Karpas-422 (cell line): ENCODE data around the gene CEP112. TPM values are rescaled to one million over a fixed set of nuclear protein-coding genes. Genes with fewer than 3 reads are reported as not detected.

ENCODE experiments used
- DNase-seq: peaks from one replicate; pipeline ENCODE4 v3.0.0-alpha.2; 2015
- H2AFZ ChIP-seq: fragments of 200-600 bp; sonication (generic); 2 replicates; pipeline ENCODE4 v1.6.1; 2014; ENCODE audit warnings: antibody characterized with exemption, low read length, mixed read lengths
- H3K27ac ChIP-seq: fragments of 200-600 bp; sonication (generic); 2 replicates; pipeline ENCODE4 v1.5.1; 2014; ENCODE audit warnings: mild to moderate bottlenecking, low read length, moderate library complexity
- H3K27me3 ChIP-seq: fragments of 200-600 bp; sonication (generic); 2 replicates; pipeline ENCODE4 v1.6.1; 2014; ENCODE audit warnings: low read length, mixed read lengths
- H3K36me3 ChIP-seq: fragments of 200-600 bp; sonication (generic); 2 replicates; pipeline ENCODE4 v1.6.1; 2014; ENCODE audit warnings: low read length, mixed read lengths; ENCODE audit not compliant: insufficient read depth
- H3K4me1 ChIP-seq: fragments of 200-600 bp; sonication (generic); 2 replicates; pipeline ENCODE4 v1.6.1; 2014; ENCODE audit warnings: mild to moderate bottlenecking, low read length, mixed read lengths
- H3K4me2 ChIP-seq: fragments of 200-600 bp; sonication (generic); 2 replicates; pipeline ENCODE4 v1.6.1; 2014; ENCODE audit warnings: low read length, low read depth, mild to moderate bottlenecking; ENCODE audit not compliant: poor library complexity, severe bottlenecking
- H3K4me3 ChIP-seq: fragments of 200-600 bp; sonication (generic); 2 replicates; pipeline ENCODE4 v1.5.1; 2014; ENCODE audit warnings: mild to moderate bottlenecking, antibody characterized with exemption, low read length, mixed read lengths
- H3K79me2 ChIP-seq: fragments of 200-600 bp; sonication (generic); 2 replicates; pipeline ENCODE4 v1.6.1; 2014; ENCODE audit warnings: mild to moderate bottlenecking, low read length, mixed read lengths
- H3K9ac ChIP-seq: fragments of 200-600 bp; sonication (generic); 2 replicates; pipeline ENCODE4 v1.6.0; 2014; ENCODE audit warnings: low read length
- H3K9me2 ChIP-seq: fragments of 200-600 bp; sonication (generic), shearing (Covaris generic); replicated peaks from 2 replicates; pipeline ENCODE4 v1.6.0; 2014; ENCODE audit warnings: mild to moderate bottlenecking, low read length, moderate library complexity; ENCODE audit not compliant: insufficient read depth
- H3K9me3 ChIP-seq: fragments of 300-700, 200-600 bp; sonication (generic); 2 replicates; pipeline ENCODE4 v1.6.1; 2014; ENCODE audit warnings: low read length, mixed read lengths
- H4K20me1 ChIP-seq: fragments of 200-600 bp; sonication (generic); 2 replicates; pipeline ENCODE4 v1.6.1; 2014; ENCODE audit warnings: mild to moderate bottlenecking, antibody characterized with exemption, low read length, low read depth; ENCODE audit not compliant: insufficient read depth
- total RNA-seq: library from RNA; depleted of rRNA; stranded (reverse); fragments of >200 nt; shearing (Covaris generic); gene quantifications from 2 replicates; pipeline ENCODE4 v1.2.3, GENCODE V29; 2014; ENCODE audit warnings: low replicate concordance

CEP112 gene
- total RNA-seq, 1 experiment from 2014 or later: not detected

- no peak overlapping the region for H3K9ac ChIP-seq
- no peaks in the 10 kb centered on the region for H3K79me2 ChIP-seq
- H3K4me3 ChIP-seq: no peak overlapping the region
- DNase-seq: no peak
- H3K36me3 ChIP-seq: no peaks in the 10 kb centered on the region
- no peaks in the 10 kb centered on the region for H3K9me2 ChIP-seq
- H3K4me2 ChIP-seq: no peak overlapping the region
- no peak overlapping the region for H3K27ac ChIP-seq
- H3K4me1 ChIP-seq: no peaks in the 10 kb centered on the region
- H3K9me3 ChIP-seq: no peaks in the 10 kb centered on the region
- H3K27me3 ChIP-seq: no peaks in the 10 kb centered on the region
- H4K20me1 ChIP-seq: no peaks in the 10 kb centered on the region
- H2AFZ ChIP-seq: no peak overlapping the region
Observed at GRCh38 chr17:65627108-65627507, 564.8 kb downstream of the CEP112 start.

- Histone ChIP-seq H3K4me2 (no peak overlapping the region), H3K79me2 (no peaks in the 10 kb centered on the region)
Observed at GRCh38 chr17:65626451-65626850, 565.5 kb downstream of the CEP112 start.

GRCh38 chr17:65618516-65618915, 573.4 kb downstream of the CEP112 start:
- Histone ChIP-seq H3K27me3 (no peaks in the 10 kb centered on the region), H2AFZ (no peak overlapping the region), H3K9ac (no peak overlapping the region), H3K4me1 (no peaks in the 10 kb centered on the region), H3K4me2 (no peak overlapping the region), H3K27ac (no peak overlapping the region), H3K9me3 (no peaks in the 10 kb centered on the region), H3K79me2 (no peaks in the 10 kb centered on the region), H4K20me1 (no peaks in the 10 kb centered on the region), H3K36me3 (no peaks in the 10 kb centered on the region), H3K9me2 (no peaks in the 10 kb centered on the region), H3K4me3 (no peak overlapping the region)
- DNase-seq: no peak

More at GRCh38 chr17:65626451-65626850, 565.5 kb downstream of the CEP112 start:
- no peaks in the 10 kb centered on the region for H3K9me3 ChIP-seq
- no peak overlapping the region for H3K27ac ChIP-seq
- H3K4me1 ChIP-seq: no peaks in the 10 kb centered on the region
- DNase-seq: no peak
- no peak overlapping the region for H3K4me3 ChIP-seq
- H3K9me2 ChIP-seq: no peaks in the 10 kb centered on the region
- H3K36me3 ChIP-seq: no peaks in the 10 kb centered on the region
- H3K27me3 ChIP-seq: no peaks in the 10 kb centered on the region
- H2AFZ ChIP-seq: no peak overlapping the region
- H4K20me1 ChIP-seq: no peaks in the 10 kb centered on the region
- no peak overlapping the region for H3K9ac ChIP-seq

- no peaks in the 10 kb centered on the region for H3K27me3 ChIP-seq
- no peak for DNase-seq
- no peak overlapping the region for H3K27ac ChIP-seq
- H3K9me2 ChIP-seq: no peaks in the 10 kb centered on the region
- H4K20me1 ChIP-seq: no peaks in the 10 kb centered on the region
- no peak overlapping the region for H3K9ac ChIP-seq
- no peak overlapping the region for H2AFZ ChIP-seq
- H3K4me3 ChIP-seq: no peak overlapping the region
- H3K36me3 ChIP-seq: no peaks in the 10 kb centered on the region
- H3K79me2 ChIP-seq: no peaks in the 10 kb centered on the region
- no peaks in the 10 kb centered on the region for H3K9me3 ChIP-seq
- H3K4me1 ChIP-seq: no peaks in the 10 kb centered on the region
- H3K4me2 ChIP-seq: no peak overlapping the region
Observed at GRCh38 chr17:65617496-65617895, 574.4 kb downstream of the CEP112 start.

GRCh38 chr17:65609749-65610148, 582.2 kb downstream of the CEP112 start:
- no peaks in the 10 kb centered on the region for H4K20me1 ChIP-seq
- DNase-seq: no peak

GRCh38 chr17:65609286-65609685, 582.6 kb downstream of the CEP112 start:
- no peaks in the 10 kb centered on the region for H3K9me2 ChIP-seq
- no peaks in the 10 kb centered on the region for H3K27me3 ChIP-seq
- no peak overlapping the region for H3K4me2 ChIP-seq
- H3K27ac ChIP-seq: no peak overlapping the region
- H3K4me1 ChIP-seq: no peaks in the 10 kb centered on the region
- no peaks in the 10 kb centered on the region for H3K9me3 ChIP-seq
- no peak overlapping the region for H3K9ac ChIP-seq
- H4K20me1 ChIP-seq: no peaks in the 10 kb centered on the region
- H2AFZ ChIP-seq: no peak overlapping the region
- no peaks in the 10 kb centered on the region for H3K36me3 ChIP-seq
- DNase-seq: no peak
- H3K4me3 ChIP-seq: no peak overlapping the region
- H3K79me2 ChIP-seq: no peaks in the 10 kb centered on the region

More at GRCh38 chr17:65609749-65610148, 582.2 kb downstream of the CEP112 start:
- no peaks in the 10 kb centered on the region for H3K27me3 ChIP-seq
- H3K36me3 ChIP-seq: no peaks in the 10 kb centered on the region
- no peak overlapping the region for H3K27ac ChIP-seq
- H3K4me3 ChIP-seq: no peak overlapping the region
- no peak overlapping the region for H2AFZ ChIP-seq
- H3K79me2 ChIP-seq: no peaks in the 10 kb centered on the region
- H3K9me2 ChIP-seq: no peaks in the 10 kb centered on the region
- no peak overlapping the region for H3K9ac ChIP-seq
- no peak overlapping the region for H3K4me2 ChIP-seq
- no peaks in the 10 kb centered on the region for H3K9me3 ChIP-seq
- no peaks in the 10 kb centered on the region for H3K4me1 ChIP-seq

GRCh38 chr17:65604070-65604469, 587.9 kb downstream of the CEP112 start:
- DNase-seq: no peak
- no peak overlapping the region for H3K4me2 ChIP-seq
- no peaks in the 10 kb centered on the region for H3K9me3 ChIP-seq
- no peaks in the 10 kb centered on the region for H3K27me3 ChIP-seq
- H3K27ac ChIP-seq: no peak overlapping the region
- H3K4me3 ChIP-seq: no peak overlapping the region
- no peaks in the 10 kb centered on the region for H4K20me1 ChIP-seq
- no peak overlapping the region for H2AFZ ChIP-seq
- H3K79me2 ChIP-seq: no peaks in the 10 kb centered on the region
- no peak overlapping the region for H3K9ac ChIP-seq
- H3K36me3 ChIP-seq: no peaks in the 10 kb centered on the region
- no peaks in the 10 kb centered on the region for H3K9me2 ChIP-seq
- no peaks in the 10 kb centered on the region for H3K4me1 ChIP-seq

GRCh38 chr17:65601881-65602280, 590.1 kb downstream of the CEP112 start:
- H2AFZ ChIP-seq: no peak overlapping the region
- no peak overlapping the region for H3K9ac ChIP-seq
- H3K27ac ChIP-seq: no peak overlapping the region
- H3K79me2 ChIP-seq: no peaks in the 10 kb centered on the region
- H4K20me1 ChIP-seq: no peaks in the 10 kb centered on the region
- H3K9me2 ChIP-seq: no peaks in the 10 kb centered on the region
- H3K9me3 ChIP-seq: no peaks in the 10 kb centered on the region
- H3K4me2 ChIP-seq: no peak overlapping the region
- no peak for DNase-seq
- H3K4me1 ChIP-seq: no peaks in the 10 kb centered on the region
- H3K27me3 ChIP-seq: no peaks in the 10 kb centered on the region
- H3K4me3 ChIP-seq: no peak overlapping the region
- H3K36me3 ChIP-seq: no peaks in the 10 kb centered on the region

- H3K9me2 ChIP-seq: no peaks in the 10 kb centered on the region
- DNase-seq: no peak
- no peak overlapping the region for H3K4me2 ChIP-seq
- no peak overlapping the region for H2AFZ ChIP-seq
- H3K36me3 ChIP-seq: no peaks in the 10 kb centered on the region
- H3K9me3 ChIP-seq: no peaks in the 10 kb centered on the region
- no peaks in the 10 kb centered on the region for H3K79me2 ChIP-seq
- H4K20me1 ChIP-seq: no peaks in the 10 kb centered on the region
- H3K4me3 ChIP-seq: no peak overlapping the region
- H3K9ac ChIP-seq: no peak overlapping the region
- H3K4me1 ChIP-seq: no peaks in the 10 kb centered on the region
- H3K27ac ChIP-seq: no peak overlapping the region
- no peaks in the 10 kb centered on the region for H3K27me3 ChIP-seq
Observed at GRCh38 chr17:65601145-65601544, 590.8 kb downstream of the CEP112 start.
